NB4 (cell line): ENCODE data around the gene SHISA4.

Source experiments
- DNase-seq: peaks from one replicate; pipeline ENCODE4 v3.0.0; 2010; ENCODE audit warnings: low read depth
- H3K4me3 ChIP-seq: one replicate; pipeline ENCODE4 v1.5.1; 2011; ENCODE audit warnings: mild to moderate bottlenecking, low read depth, low read length, moderate library complexity
- CTCF ChIP-seq: IDR thresholded peaks from one replicate; pipeline ENCODE4 v1.5.1; 2012; ENCODE audit warnings: low read depth, low read length
- MAX ChIP-seq: IDR thresholded peaks from 2 replicates; pipeline ENCODE4 v1.6.1; 2011; ENCODE audit warnings: low read depth, low read length
- MYC ChIP-seq: IDR thresholded peaks from 2 replicates; pipeline ENCODE4 v1.6.1; 2011; ENCODE audit warnings: low read depth, low read length
- POLR2A ChIP-seq: IDR thresholded peaks from 2 replicates; pipeline ENCODE4 v1.6.1; 2011; ENCODE audit warnings: mild to moderate bottlenecking; ENCODE audit not compliant: insufficient read length; ENCODE audit errors: extremely low read depth

The SHISA4 gene

GRCh38 chr1:201890223-201890622, 1.5 kb downstream of the SHISA4 start:
- no peak for DNase-seq
- no peak for TF ChIP-seq MYC
- no peak for TF ChIP-seq MAX
- no peak for TF ChIP-seq POLR2A
- no peak for TF ChIP-seq CTCF
- H3K4me3 ChIP-seq = no peak overlapping the region

DNA sequence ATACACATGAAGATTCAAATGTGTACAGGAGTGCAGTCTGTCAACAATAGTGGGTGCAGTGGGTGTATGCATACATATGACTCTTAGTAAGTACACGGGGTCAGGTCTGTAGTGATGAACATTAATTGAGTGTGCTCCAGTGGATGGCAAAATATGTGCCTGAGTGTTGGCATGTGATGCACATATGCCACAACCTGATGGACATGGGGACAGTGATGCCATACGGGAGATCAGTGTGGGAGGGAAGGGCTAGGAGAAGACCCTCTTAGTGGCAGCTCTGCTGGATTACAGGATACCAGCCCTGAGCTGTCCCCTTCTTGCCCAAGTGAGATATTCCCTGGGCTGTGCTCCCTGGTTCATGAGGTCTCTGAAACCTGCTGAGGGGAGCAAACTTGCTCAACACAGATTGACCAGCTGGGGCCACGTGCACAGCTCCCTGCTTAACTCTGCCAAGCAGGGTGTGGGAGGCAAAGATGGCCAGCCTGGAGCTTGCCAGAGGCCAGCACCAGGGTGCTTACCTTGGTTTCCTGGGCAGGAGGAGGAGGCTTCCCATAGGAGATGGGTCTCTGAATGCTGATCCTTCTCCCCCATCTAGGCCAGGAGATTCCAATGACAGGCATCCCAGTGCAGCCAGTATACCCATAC, 2.2 kb downstream of the SHISA4 start:
- H3K4me3 ChIP-seq = no peak overlapping the region
- DNase-seq = no peak
- no peak for TF ChIP-seq MYC
- no peak for TF ChIP-seq MAX
- no peak for TF ChIP-seq CTCF
- no peak for TF ChIP-seq POLR2A

GRCh38 chr1:201891451-201892045, 2.9 kb downstream of the SHISA4 start:
- no peak for TF ChIP-seq MAX
- no peak for TF ChIP-seq POLR2A
- no peak for TF ChIP-seq MYC
- TF ChIP-seq CTCF = no peak

DNA sequence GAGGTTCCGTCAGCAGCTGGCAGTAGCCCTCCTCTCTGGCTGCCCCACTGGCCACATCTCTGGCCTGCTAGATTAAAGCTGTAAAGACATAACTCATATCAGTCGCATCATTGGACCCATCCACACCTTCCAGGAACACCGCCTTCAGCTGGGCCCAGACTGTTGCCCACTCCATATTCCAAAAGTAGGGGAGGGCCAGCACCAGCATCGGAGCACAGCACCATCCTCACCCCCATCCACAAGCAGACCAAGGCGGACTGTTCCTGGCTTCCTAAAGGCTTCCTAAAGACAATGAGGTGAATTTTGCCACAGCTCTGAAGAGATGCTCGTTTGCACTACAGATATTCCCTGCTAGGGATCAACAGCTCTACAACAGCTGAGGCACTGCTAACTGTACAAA, 3.5 kb downstream of the SHISA4 start:
- H3K4me3 ChIP-seq = no peak overlapping the region
- no peak for TF ChIP-seq POLR2A
- TF ChIP-seq CTCF = no peak
- no peak for TF ChIP-seq MAX
- no peak for TF ChIP-seq MYC
- DNase-seq = no peak

More at GRCh38 chr1:201891451-201892045, 2.9 kb downstream of the SHISA4 start:
- no peak for DNase-seq
- H3K4me3 ChIP-seq = no peak overlapping the region

DNA sequence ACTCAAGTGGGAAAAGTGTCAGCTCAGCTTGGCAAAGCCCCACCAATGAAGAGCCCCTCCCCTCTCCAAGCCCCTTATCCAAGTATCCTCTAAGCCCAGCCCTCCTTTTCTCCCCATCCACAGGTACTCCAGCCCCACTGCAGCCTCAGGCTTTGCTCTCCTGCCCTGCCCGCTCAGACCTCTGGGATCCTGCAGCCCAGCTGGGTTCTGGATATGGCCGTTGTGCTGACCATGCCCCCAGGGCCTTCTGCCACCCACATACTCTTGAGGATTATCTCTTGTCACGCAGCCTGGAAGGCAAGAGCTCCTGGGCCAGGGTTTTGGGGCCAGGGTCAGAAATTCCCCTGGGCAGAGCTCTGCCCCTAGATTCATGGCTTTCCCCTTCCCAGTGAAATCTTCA, 4.7 kb downstream of the SHISA4 start:
- TF ChIP-seq MYC (no peak), CTCF (no peak), MAX (no peak), POLR2A (no peak)
- DNase-seq = no peak

More for the DNA sequence above, 4.7 kb downstream of the SHISA4 start:
- no peak overlapping the region for H3K4me3 ChIP-seq
